Activated T-cell treated with anti-CD3 and anti-CD28 coated beads, Interleukin-2, amount 50 U/mL, for 48 hours (primary cell): ENCODE data around the gene RTKN2.

Experiments
- DNase-seq, 2 experiments: peaks; one replicate each; pipeline ENCODE4 v3.0.0-alpha.2; 2020

The RTKN2 gene

GRCh38 chr10:62170732-62171131, 97.9 kb downstream of the RTKN2 start:
- no peak for DNase-seq

- no peak for DNase-seq
Observed at GRCh38 chr10:62166331-62167131, 102.1 kb downstream of the RTKN2 start.

- DNase-seq, result no peak
Observed at GRCh38 chr10:62165803-62166202, 102.8 kb downstream of the RTKN2 start.

GRCh38 chr10:62163024-62163423, 105.6 kb downstream of the RTKN2 start:
- no peak for DNase-seq

GRCh38 chr10:62162261-62162981, 106.2 kb downstream of the RTKN2 start:
- no peak for DNase-seq

GRCh38 chr10:62159351-62159750, 109.3 kb downstream of the RTKN2 start:
- DNase-seq, result no peak

- DNase-seq, result no peak
Observed at GRCh38 chr10:62157601-62158000, 111.0 kb downstream of the RTKN2 start.

GRCh38 chr10:62155054-62155680, 113.5 kb downstream of the RTKN2 start:
- DNase-seq, result no peak

GRCh38 chr10:62154231-62154630, 114.4 kb downstream of the RTKN2 start:
- DNase-seq, result no peak

GRCh38 chr10:62153191-62153590, 115.5 kb downstream of the RTKN2 start:
- DNase-seq, result no peak

GRCh38 chr10:62149621-62150020, 119.0 kb downstream of the RTKN2 start:
- no peak for DNase-seq

- DNase-seq, result no peak
Observed at GRCh38 chr10:62148155-62148554, 120.5 kb downstream of the RTKN2 start.

GRCh38 chr10:62147425-62147824, 121.2 kb downstream of the RTKN2 start:
- DNase-seq, result no peak

- no peak for DNase-seq
Observed at GRCh38 chr10:62136931-62137330, 131.7 kb downstream of the RTKN2 start.

GRCh38 chr10:62133618-62134017, 135.0 kb downstream of the RTKN2 start:
- no peak for DNase-seq
